HepG2 (cell line): ENCODE results near the gene MPC2. TPM values are rescaled to one million over a fixed set of nuclear protein-coding genes. Genes with fewer than 3 reads are reported as not detected.

ENCODE experiments used
- AGO2 ChIP-seq: fragments of 200-400 bp; formaldehyde crosslinking; optimal IDR thresholded peaks from 2 replicates; pipeline ENCODE3; 2017; ENCODE audit warnings: mild to moderate bottlenecking, low read depth, low read length, moderate library complexity
- GMEB2 ChIP-seq: IDR thresholded peaks from 2 replicates; pipeline ENCODE4 v1.6.1; 2016; ENCODE audit warnings: missing biosample characterization, missing genetic modification reagents, low read depth
- HHEX ChIP-seq: IDR thresholded peaks from 2 replicates; pipeline ENCODE4 v1.6.1; 2016; ENCODE audit warnings: control low read depth
- NCOR1 ChIP-seq: fragments of 200-600 bp; sonication (generic); IDR thresholded peaks from 2 replicates; pipeline ENCODE4 v1.7.0; 2017; ENCODE audit warnings: antibody characterized with exemption, low read length, borderline replicate concordance
- NFRKB ChIP-seq: fragments of 450-650 bp; IDR thresholded peaks from 2 replicates; pipeline ENCODE4 v1.6.1; 2017
- NKX3-1 ChIP-seq: sonication (generic); formaldehyde crosslinking; IDR thresholded peaks from 2 replicates; pipeline ENCODE4 v1.5.0; 2020; ENCODE audit warnings: missing genetic modification reagents
- PCBP1 ChIP-seq: fragments of 200-400 bp; formaldehyde crosslinking; IDR thresholded peaks from 2 replicates; pipeline ENCODE4 v1.6.1; 2017; ENCODE audit warnings: mild to moderate bottlenecking, low read depth, low read length, borderline replicate concordance
- PREB ChIP-seq: sonication (generic); formaldehyde crosslinking; IDR thresholded peaks from 2 replicates; pipeline ENCODE4 v1.4.0; 2020; ENCODE audit warnings: missing genetic modification reagents
- RBM22 ChIP-seq: fragments of 200-400 bp; formaldehyde crosslinking; optimal IDR thresholded peaks from 2 replicates; pipeline ENCODE3; 2017; ENCODE audit warnings: mild to moderate bottlenecking, low read length, moderate library complexity
- REPIN1 ChIP-seq: sonication (generic); formaldehyde crosslinking; IDR thresholded peaks from 2 replicates; pipeline ENCODE4 v1.8.0; 2022; ENCODE audit warnings: missing genetic modification reagents, low read depth, mild to moderate bottlenecking, borderline replicate concordance
- SMYD3 ChIP-seq: sonication (generic); formaldehyde crosslinking; IDR thresholded peaks from 2 replicates; pipeline ENCODE4 v1.8.1; 2023; ENCODE audit warnings: mild to moderate bottlenecking, missing genetic modification reagents
- SOX6 ChIP-seq, 2 experiments: fragments of 450-650 bp in 1 of 2; sonication (generic) in 1 of 2; formaldehyde crosslinking in 1 of 2; IDR thresholded peaks; 2 replicates each; pipeline versions ENCODE4 v1.4.0 to v1.6.1; 2017 to 2020; ENCODE audit warnings: antibody characterized with exemption in 1 of 2, mild to moderate bottlenecking in 1 of 2, missing genetic modification reagents in 1 of 2
- STAT5B ChIP-seq: sonication (generic); formaldehyde crosslinking; IDR thresholded peaks from 2 replicates; pipeline ENCODE4 v1.4.0; 2020; ENCODE audit warnings: missing genetic modification reagents
- TFAP4 ChIP-seq: sonication (generic); IDR thresholded peaks from 2 replicates; pipeline ENCODE4 v1.6.1; 2016; ENCODE audit warnings: low read depth, borderline replicate concordance
- ZBTB7A ChIP-seq: sonication (generic); formaldehyde crosslinking; IDR thresholded peaks from 2 replicates; pipeline ENCODE4 v1.8.0; 2022; ENCODE audit warnings: mild to moderate bottlenecking, missing genetic modification reagents
- ZFP90 ChIP-seq: sonication (generic); formaldehyde crosslinking; IDR thresholded peaks from 2 replicates; pipeline ENCODE4 v1.8.0; 2022; ENCODE audit warnings: missing genetic modification reagents, mild to moderate bottlenecking, inconsistent platforms, borderline replicate concordance
- ZNF564 ChIP-seq: sonication (generic); formaldehyde crosslinking; IDR thresholded peaks from 2 replicates; pipeline ENCODE4 v1.8.1; 2023; ENCODE audit warnings: mild to moderate bottlenecking, missing genetic modification reagents
- ZSCAN5A ChIP-seq: sonication (generic); formaldehyde crosslinking; IDR thresholded peaks from 2 replicates; pipeline ENCODE4 v1.8.0; 2022; ENCODE audit warnings: mild to moderate bottlenecking, missing genetic modification reagents, borderline replicate concordance
- polyA plus RNA-seq, 8 experiments: library from polyadenylated mRNA; depleted of rRNA in 3 of 8; stranded (reverse) in 7 of 8; unstranded in 1 of 8; fragments of >200 nt; fragmentation: Illumina TruSeq in 4 of 8; extraction: Trizol in 4 of 8; gene quantifications; 2 replicates each; pipeline versions ENCODE4 v1.2.1 to v1.2.3, GENCODE V29; 2011 to 2016; ENCODE audit warnings: low read depth in 4 of 8, missing spikeins in 1 of 8, mixed read lengths in 1 of 8; ENCODE audit not compliant: insufficient read depth in 1 of 8
- total RNA-seq, 5 experiments: library from RNA; depleted of rRNA; stranded (reverse); fragments of >200 nt; fragmentation: Illumina TruSeq; extraction: Trizol; gene quantifications; 2 replicates each; pipeline ENCODE4 v1.2.3, GENCODE V29; 2016; ENCODE audit warnings: low read depth in 1 of 5

The MPC2 gene
- total and polyA plus RNA-seq, 2 of the 13 experiments (the other 11 are each of a cell fraction or from before 2014, with no cell fraction given): 38.8 to 136 TPM

GRCh38 chr1:167936068-167936929 is 573 bp downstream of the MPC2 start, which contains the start of gene DCAF6 (continued):
- no peak for TF ChIP-seq PCBP1
- no peak for TF ChIP-seq NKX3-1
- no peak; the same call in 1 of the 2 replicates for TF ChIP-seq ZNF564 (CRISPR knock-in tag)
- TF ChIP-seq ZBTB7A: peak; percentile 87
- 0 out of 2 replicates have a peak, but pooled peaks have one; percentile 20 for TF ChIP-seq NCOR1
- TF ChIP-seq STAT5B (CRISPR knock-in tag): peak; percentile 6; the same call in 1 of the 2 replicates
- no peak for TF ChIP-seq PREB (CRISPR knock-in tag)
- TF ChIP-seq GMEB2 (CRISPR knock-in tag): peak; percentile 39; the same call in 1 of the 2 replicates
- 0 out of 2 replicates have a peak, but pooled peaks have one; percentile 70 for TF ChIP-seq ZSCAN5A
- TF ChIP-seq AGO2: peak; percentile 33
- TF ChIP-seq SMYD3 (CRISPR knock-in tag): peak; percentile 69; the same call in 1 of the 2 replicates
- no peak for TF ChIP-seq HHEX
- peak; percentile 72 for TF ChIP-seq RBM22
- peak; percentile 68 for TF ChIP-seq REPIN1 (CRISPR knock-in tag)
- 0 out of 2 replicates have a peak, but pooled peaks have one; percentile 12 for TF ChIP-seq ZFP90 (CRISPR knock-in tag)
- TF ChIP-seq SOX6 (IDR thresholded peaks at IDR 0.05): no peak
- peak; percentile 66; the same call in 1 of the 2 replicates for TF ChIP-seq SOX6 (CRISPR knock-in tag; IDR thresholded peaks at IDR 0.05)
- peak; percentile 82 for TF ChIP-seq NFRKB
- TF ChIP-seq TFAP4: peak; percentile 65
